Measurements from ENCODE around the gene ATP2B1.

ATP2B1 gene

DNA sequence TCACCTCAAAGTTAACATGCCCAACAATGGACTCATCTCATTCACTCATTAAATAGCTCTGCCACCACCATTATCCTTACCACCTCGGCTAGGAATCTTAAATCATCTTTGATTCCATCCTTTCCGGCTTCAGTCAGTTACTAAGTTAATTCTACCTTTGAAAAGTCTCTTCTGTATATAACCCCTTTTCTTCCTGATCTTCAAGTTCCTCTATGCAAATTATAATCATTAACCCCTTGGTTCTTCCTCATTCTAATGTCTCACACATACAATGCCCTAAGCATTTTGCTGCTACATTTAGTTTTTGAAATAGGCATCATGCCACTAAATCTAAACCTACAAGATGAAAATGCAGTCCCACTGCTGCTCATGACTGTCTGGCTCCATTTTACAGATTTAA, 51.6 kb downstream of the ATP2B1 start:
- DNase-seq (ENCODE audit: low read depth in 2 of 2): no peak

DNA sequence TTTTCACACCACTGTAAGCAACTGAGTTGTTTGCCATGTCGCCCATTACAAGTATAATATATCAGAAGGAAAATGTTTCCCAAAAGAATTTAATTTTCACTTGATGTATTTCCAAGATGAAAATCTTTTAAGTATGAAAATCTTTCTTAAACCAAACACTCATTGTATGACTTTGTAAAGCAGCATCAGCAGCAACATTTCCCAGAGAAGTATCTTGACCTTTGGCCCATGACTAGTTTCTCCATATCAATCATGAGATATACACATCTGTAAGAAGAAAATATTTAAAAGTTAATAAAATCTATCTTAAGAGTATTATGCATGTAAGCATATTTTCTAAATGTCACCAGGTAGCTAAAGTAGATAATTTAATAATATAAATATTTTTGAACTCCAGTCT, 52.8 kb downstream of the ATP2B1 start:
- no peak for DNase-seq (ENCODE audit: low read depth in 2 of 2)

DNA sequence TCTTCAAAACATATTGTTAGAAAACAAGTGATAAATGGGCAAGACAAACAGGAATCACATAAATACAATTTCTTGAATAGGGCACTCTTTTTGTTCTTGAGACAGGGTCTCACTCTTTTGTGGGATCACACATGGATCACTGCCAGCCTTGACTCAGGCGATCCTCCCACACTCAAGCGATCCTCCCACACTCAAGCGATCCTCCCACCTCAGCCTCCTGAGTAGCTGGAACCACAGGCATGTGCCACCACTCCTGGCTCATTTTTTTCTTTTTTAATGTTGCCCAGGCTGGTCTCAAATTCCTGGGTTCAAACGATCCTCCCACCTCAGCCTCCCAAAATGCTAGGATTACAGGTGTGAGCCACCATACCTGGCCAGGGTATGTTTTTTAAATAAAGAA, 57.4 kb downstream of the ATP2B1 start:
- no peak for DNase-seq (ENCODE audit: low read depth in 2 of 2)

DNA sequence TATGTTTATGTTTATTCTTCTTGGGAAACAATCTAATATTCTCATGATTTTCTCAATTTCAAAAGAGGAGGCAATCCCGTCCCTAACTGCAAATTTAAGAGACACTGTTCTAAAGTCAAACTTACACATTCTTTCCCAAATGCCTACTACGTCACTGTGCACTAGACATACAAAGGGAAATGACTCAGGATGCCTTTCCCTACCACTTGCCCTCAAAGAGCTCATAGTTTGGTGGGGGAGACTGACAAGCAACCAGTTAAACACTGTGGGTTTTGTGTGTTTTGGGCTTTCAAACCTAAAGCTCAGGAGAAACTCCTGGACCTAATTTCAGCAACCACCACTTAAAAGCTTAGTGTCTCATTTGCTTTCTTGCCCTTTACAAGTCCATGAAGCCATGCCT, 58.4 kb downstream of the ATP2B1 start:
- no peak for DNase-seq (ENCODE audit: low read depth in 2 of 2)

DNA sequence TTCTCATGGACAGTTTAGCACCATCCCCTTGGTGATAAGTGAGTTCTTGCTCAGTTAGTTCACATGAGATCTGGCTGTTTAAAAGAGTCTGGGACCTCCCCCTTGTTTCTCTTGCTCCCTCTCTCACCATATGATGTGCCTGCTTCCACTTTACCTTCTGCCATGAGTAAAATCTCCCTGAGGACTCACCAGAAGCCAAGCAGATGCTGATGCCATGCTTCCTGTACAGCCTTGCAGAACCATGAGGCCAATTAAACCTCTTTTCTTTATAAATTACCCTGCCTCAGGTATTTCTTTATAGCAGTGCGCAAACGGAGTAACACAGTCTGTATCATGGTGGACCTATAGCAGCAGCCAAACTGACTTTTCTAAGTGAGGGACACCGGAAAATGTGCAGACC, 58.8 kb downstream of the ATP2B1 start:
- DNase-seq (ENCODE audit: low read depth in 2 of 2): no peak

DNA sequence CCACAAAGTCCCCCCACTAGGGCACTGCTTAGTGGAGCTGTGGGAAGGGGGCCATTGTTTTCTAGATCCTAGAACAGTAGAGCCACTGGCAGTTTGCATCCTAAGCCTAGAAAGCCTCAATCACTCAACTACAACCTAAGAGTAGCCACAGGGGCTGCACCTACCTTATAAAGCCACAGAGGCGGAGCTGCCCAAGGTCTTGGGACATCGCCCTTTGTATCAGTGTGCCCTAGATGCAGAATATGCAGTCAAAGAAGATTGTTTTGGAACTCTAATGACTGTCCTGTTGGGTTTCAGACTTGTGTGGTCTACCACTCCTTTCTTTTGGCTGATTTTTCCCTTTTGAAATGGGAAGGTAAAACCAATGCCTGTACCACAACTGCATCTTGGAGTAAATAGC, 59.5 kb downstream of the ATP2B1 start:
- DNase-seq (ENCODE audit: low read depth in 2 of 2): no peak

DNA sequence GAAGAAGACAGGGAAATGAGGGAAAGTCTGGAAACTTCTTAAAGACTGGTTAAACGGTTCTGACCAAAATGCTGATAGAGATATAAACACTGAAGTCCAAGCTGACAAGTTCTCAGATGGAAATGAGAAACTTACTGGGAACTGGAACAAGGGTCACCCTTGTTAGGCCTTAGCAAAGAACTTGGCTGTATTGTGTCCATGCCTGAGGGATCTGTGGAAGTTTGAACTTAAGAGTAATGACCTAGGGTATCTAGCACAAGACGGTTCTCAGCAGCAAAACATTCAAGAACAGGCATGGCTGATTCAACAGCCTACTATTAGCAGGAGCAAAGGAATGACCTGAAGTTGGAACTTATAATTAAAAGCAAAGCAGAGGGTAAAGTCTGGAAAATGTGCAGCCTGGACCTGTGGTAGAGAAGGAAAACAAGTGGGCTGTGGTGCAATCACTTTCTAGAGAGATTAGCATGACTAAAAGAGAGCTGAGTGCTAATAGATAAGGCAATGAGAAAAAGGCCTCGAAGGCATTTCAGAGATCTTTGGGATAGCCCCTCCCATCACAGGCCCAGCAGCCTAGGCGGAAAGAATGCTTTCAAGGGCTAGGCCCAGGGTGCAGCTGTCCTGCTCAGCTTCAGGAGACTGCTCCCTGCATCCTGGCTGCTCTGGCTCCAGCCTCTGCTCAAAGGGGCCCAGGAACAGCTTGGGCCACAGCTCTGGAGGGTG, 60.3 kb downstream of the ATP2B1 start:
- DNase-seq (ENCODE audit: low read depth in 2 of 2): no peak

DNA sequence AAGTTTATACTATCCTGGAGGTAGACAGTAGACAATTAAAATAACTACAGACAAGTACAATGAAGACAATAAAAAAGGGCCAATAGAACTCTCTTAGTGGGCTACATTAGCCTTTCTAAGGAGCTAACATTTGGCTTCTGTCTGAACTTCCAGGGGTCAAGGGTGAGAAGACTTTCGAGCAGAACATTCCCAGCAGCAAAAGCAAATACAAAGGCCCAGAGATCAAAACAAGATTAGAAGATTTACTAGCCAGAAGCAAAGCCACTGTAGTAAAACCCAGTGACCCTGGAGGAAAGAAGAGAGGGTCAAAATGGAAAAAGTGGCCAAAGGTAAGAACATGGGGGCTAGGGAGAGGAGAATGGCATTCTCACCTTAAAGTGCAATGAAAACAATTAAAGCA, 63.2 kb downstream of the ATP2B1 start:
- no peak for DNase-seq (ENCODE audit: low read depth in 2 of 2)

DNA sequence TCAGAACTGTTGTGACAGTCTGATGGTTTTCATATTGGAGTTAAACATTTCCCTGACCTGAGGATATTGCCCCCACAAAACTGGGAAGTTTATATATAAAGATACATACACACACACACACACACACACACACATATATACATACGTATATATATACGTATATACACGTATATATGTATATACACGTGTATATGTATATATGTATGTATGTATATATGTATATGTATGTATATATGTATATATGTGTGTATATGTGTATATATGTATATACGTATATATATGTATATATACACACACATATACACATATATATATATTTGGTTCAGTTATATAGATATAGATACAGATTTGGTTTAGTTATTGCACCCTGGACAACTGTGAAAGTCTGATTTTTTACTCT, 65.7 kb downstream of the ATP2B1 start:
- no peak for DNase-seq (ENCODE audit: low read depth in 2 of 2)

DNA sequence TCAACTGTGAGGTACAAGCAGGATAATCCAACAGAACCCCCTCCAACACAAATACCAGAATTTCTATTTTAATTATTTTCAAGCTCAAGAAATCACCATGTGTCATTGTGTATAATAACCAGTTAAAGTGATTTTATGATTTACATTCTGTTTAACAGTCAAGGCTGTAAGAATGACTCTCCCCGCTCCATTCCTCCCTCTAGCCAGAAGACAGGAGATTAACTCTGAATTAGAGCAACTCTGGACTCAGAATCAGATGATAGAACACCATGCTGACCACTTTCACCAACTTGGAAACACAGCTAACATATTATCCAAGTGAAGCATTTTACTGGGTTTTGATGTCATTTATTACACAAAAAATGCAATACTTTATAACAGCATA, 71.9 kb downstream of the ATP2B1 start:
- DNase-seq (ENCODE audit: low read depth in 2 of 2): no peak

DNA sequence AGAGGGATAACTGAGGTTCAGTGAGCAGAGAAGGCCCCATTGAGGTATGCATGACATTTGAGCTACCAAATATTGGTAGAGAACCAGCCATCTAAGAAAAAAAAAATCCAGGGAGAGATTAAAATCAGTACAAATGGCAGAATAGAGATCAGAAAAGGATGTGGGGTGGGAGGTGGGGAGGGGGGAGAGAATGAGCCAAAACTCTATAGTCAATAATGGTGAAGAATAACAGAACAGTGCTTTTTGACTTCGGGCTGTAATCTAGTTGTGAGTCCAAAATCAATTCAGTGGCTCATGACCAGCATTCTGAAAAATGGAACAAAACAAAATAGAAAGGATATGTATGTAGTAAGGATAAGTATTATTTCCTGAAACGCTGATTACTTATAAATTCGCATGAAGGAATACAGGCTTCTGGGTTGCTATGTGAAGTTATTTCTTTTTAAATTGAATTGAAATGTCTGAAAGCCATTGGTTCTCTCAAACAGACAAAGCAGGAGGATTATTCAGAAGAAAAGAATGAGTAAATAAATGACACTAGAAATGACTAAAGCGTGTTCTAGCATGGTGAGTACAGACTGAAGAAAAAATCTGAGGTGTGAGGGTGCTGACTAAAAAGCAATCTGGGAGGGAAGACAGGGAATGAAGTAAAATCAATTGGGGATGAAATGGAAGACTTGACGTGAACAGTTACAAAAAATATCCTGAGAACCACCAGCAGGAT, 72.4 kb downstream of the ATP2B1 start:
- no peak for DNase-seq (ENCODE audit: low read depth in 2 of 2)

DNA sequence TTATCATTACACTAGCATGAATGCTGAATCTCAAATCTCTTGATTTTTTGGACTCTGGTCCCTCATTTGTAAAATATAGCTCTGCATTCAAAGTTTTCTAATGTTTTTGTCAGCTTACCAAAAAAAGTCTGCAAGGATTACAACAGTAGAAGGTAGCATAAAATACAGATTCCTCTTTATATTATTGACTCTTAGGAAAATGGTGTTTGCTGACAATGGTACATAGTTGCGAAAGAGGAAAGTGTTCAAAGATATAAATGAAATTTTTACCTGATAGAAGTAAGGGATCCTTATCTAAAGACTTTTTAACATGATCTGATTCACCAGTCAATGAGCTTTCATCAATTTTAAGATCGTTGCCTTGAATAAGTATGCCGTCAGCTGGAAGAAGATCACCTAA, 74.1 kb downstream of the ATP2B1 start:
- DNase-seq (ENCODE audit: low read depth in 2 of 2): no peak

DNA sequence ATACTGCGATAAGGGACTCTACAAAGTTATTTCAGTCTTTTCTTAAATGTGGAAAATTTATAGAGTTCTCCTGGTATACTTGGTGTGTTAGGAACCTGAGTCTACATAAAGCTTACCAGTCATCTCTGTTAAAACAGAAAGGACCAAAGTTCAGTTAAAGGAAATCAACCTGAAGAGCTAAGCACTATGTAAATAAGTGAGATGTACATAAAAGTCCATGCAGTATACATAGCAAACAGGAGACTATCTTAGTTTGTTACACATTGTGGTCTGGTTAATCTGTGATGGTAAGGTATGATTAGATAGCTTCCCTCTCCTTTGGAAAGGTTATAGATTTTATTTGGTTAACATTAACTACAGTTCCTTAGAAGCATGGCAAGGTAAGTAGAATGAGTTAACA, 75.9 kb downstream of the ATP2B1 start:
- no peak for DNase-seq (ENCODE audit: low read depth in 2 of 2)

DNA sequence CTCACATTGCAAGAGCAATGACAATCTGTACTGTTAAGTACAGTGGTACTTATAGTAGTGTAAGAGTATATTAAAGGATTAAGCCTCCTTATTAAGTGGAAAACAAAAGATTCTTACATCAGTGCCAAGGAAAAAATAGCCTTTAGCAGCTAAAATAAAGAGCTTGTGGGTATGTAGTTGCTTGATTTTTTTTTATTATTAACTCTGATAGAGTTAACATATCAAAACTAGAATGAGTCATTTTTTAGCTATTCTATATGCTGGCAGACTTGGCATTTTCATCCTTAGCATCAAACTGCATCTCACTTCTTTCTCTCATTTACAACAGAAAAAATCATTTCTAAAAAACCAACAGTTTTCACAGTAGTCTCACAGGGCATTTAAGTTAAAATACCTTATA, 86.5 kb downstream of the ATP2B1 start:
- no peak for DNase-seq (ENCODE audit: low read depth in 2 of 2)

DNA sequence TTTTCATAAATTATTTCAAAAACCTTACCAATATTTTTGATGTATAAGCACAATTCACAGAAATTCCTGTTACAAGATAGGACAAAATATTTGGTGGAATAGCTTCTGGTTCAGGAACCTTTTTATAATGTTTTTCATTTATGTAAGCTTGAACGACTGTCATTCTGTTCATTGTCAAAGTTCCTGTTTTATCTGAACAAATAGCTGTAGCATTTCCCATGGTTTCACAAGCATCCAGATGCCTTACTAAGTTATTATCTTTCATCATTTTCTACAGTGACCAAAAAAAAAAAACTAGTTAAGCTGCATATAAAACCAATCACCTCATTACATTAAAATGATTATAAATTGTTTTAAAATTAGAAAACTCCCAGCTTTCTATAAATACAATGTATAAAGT, 87.1 kb downstream of the ATP2B1 start:
- DNase-seq (ENCODE audit: low read depth in 2 of 2): no peak

DNA sequence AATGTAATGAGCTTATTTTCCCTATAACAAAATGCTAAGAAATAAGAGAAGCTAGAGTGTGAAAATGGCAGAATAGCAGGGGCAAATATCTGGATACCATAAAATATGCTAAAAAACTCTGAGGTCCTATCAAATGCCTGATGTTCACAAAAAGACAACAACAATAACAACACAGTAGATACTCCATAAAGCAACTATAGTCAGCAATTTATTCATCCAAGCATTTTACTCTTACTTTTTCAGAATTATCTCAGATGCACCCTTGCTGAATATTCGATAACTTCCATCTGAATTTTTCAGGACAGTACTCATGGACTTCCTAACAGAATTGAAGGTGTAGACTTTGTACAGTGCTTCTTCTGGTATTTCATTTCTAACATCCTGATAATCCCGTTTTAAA, 88.9 kb downstream of the ATP2B1 start:
- no peak for DNase-seq (ENCODE audit: low read depth in 2 of 2)

DNA sequence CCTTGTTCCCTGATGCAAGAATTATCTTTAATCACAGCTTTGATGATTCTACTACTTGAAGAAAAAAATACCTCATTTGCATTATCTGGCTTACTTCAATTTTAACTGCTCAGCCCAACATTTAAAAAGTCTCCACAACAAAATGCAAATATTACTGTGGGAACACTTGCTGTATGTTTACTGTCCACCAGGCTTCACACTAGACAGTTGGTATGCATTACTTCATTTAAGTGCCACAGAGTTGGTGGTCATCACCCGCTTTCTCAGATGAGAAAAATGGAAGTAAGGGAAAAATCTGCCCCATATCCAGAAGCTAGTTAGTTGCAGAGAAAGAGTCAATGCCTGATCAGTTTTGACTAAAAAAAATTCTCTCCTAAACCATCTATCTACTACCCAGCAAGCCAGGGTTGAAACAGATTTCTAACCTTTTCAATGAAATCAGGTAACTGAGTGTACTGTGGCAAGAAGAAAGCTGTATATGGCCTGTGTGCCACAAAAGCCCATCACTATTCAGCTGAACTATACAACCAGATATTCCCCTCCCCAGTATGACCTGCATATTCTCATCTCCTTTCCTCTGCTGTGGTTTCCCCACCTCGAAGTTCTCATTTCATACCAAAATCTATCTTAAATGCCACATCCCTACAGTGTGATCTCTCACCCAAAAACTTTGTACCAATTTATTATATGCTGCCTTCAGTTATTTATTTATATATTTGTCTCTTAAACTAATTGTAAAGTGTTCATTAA, 90.3 kb downstream of the ATP2B1 start:
- no peak for DNase-seq (ENCODE audit: low read depth in 2 of 2)

DNA sequence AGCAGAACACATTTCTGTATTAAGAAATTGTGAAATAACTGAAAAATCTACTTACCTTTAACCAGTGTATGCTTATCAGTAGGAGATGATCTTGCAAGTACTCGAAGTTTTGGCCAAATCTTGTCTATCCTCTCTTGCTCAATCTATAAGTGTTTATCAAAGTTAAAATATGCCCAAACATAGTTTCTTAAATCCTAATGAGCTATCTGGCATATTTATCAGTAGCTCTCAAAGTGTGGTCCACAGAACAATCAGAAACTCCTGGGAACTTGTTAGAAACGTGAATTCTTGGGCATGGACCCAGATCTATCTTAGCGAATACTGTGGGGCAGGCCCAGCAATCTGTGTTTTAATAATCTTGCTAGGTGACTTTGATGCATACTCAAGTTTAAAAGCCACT, 98.3 kb downstream of the ATP2B1 start:
- no peak for DNase-seq (ENCODE audit: low read depth in 2 of 2)

DNA sequence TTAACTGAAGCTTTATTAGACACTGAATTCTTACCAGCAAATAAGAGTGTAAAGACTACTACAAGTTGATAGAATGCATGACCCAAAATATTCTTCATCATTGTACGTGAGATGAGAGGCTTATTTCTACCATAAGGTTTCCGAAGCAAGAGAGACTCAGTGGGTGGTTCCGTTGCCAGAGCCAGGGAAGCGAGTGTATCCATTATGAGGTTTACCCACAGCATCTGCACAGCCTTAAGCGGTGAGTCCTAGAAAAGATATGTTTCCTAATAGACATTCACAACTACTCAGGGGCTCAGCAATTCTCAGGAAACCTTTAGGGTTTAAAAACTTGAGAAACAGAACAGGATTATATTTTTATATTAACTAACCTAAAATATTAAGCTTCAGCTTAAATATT, 105.0 kb downstream of the ATP2B1 start:
- DNase-seq (ENCODE audit: low read depth in 2 of 2): no peak

DNA sequence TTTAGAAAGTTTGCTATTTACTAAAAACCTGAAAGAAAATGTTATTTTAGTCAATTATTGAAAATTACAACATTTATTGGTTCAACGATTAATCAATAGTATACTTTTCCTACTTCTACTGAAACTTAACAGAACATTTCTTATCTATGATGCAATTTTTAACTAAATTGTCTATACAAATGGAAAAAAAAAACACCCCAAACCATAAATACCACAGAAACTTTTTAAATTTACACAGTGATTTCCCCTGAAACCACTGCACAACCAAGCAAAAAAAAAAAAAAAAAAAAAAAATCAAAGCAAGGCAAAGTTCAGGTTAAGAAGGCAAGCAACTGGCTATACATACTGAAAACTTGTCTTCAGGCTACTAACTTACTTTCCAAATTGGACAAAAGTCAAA, 110.9 kb downstream of the ATP2B1 start:
- no peak for DNase-seq (ENCODE audit: low read depth in 2 of 2)

DNA sequence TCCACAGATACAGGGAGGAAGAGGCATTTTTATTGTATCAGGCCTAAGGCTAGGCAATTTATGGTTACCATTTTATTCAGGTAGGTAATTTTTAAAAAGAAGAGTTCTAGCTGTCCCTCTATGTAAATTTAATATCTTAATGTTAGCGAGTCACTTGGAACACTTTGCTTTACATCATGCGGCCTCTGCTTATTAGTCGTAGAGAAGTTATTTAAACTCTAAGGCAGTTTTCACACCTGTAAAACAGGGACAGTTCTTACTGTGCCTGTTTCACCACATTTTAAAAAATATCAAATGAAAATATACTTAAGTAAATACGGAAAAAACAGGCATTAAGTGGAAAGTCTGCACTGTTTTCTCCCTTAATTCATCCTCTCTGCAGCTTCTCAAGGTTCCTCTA, 111.4 kb downstream of the ATP2B1 start:
- DNase-seq (ENCODE audit: low read depth in 2 of 2): no peak

DNA sequence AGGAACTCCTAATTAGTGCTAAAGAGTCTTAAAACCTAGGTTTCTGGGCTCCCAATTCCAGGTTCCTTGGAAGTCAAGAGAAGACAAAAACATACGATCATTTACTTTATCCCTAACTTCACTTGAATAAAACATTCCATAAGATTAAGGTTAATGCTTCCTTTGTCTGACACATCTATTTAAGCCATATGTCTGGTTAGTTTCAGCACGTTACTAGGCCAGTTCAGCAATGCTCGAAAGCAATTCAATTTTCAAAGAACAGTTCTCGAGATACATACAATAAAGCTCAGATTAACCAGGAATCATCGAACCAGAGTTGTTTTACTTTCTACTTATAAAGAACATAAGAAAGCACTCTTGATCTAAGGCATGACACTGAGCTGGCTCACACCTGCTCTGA, 114.8 kb downstream of the ATP2B1 start:
- no peak for DNase-seq (ENCODE audit: low read depth in 2 of 2)

DNA sequence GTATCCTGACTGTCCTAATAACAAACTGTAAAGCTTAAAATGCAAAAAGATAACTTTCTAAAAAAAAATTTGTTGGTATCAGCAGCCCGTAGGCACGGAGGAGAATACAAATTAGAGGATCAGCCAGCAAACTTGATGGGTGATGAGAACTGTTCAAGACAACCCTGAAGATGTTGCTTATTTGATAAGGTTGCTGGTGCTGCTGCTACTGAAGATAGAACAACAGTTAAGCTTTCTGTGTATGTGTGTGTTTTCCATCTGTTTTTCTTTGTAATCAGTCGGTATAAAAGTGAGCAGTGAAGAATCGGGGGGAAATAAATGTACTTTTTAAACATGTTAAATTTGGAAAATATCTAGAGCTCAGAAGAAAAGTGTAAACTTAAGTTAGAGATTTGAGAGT, 115.4 kb downstream of the ATP2B1 start:
- no peak for DNase-seq (ENCODE audit: low read depth in 2 of 2)
